Activated B cell treated with CpG ODN at 0.5 μM for 24 hours (primary cell): ENCODE measurements around the gene CDHR4. TPM values are rescaled to one million over a fixed set of nuclear protein-coding genes. Genes with fewer than 3 reads are reported as not detected.
"Not testable (repeated sequence)": the region's sequence is repeated elsewhere in the genome, so short reads cannot be mapped to it uniquely, and the experiment has no call there.

Experiments used
- ATAC-seq: fragments of 200-7000 bp; cut with Tn5 transposase; one replicate; pipeline ENCODE4 v1.10.0; 2021; ENCODE audit warnings: low read depth, mild to moderate bottlenecking, moderate library complexity
- CTCF ChIA-PET: fragments of 350-600 bp; sonication (Branson Sonifier 250); formaldehyde crosslinking; loops from one replicate; lab custom pipeline; 2021; ENCODE audit warnings: antibody characterized with exemption; lab: Charles Lee
- POLR2A ChIA-PET: fragments of 350-600 bp; sonication (Branson Sonifier 250); formaldehyde crosslinking; loops from one replicate; lab custom pipeline; 2021; ENCODE audit warnings: antibody characterized with exemption; lab: Charles Lee
- DNase-seq: peaks from one replicate; pipeline ENCODE4 v3.0.0; 2022
- H3K27ac Mint-ChIP-seq: one replicate; pipeline ENCODE4 v1.8.0; 2020; ENCODE audit warnings: mixed read lengths
- H3K27me3 Mint-ChIP-seq: one replicate; pipeline ENCODE4 v1.8.0; 2021; ENCODE audit warnings: mixed read lengths
- H3K36me3 Mint-ChIP-seq: one replicate; pipeline ENCODE4 v1.8.0; 2021; ENCODE audit warnings: low read depth, mixed read lengths
- H3K4me1 Mint-ChIP-seq: one replicate; pipeline ENCODE4 v1.8.0; 2021; ENCODE audit warnings: mixed read lengths
- H3K4me3 Mint-ChIP-seq: one replicate; pipeline ENCODE4 v1.8.0; 2020; ENCODE audit warnings: mild to moderate bottlenecking, mixed read lengths
- H3K9me3 Mint-ChIP-seq: one replicate; pipeline ENCODE4 v1.8.0; 2020; ENCODE audit warnings: mixed read lengths
- intact Hi-C: fragments of 100-400 bp; cut with micrococcal nuclease; formaldehyde crosslinking; loops from one replicate; pipeline ENCODE4 v1.15.1; 2024
- total RNA-seq: library from RNA; stranded (reverse); gene quantifications from 2 replicates; pipeline ENCODE4 v1.2.3, GENCODE V29; 2022
- TF ChIP-seq, protein P1 (sequence below): fragments of 200-600 bp; IDR thresholded peaks from one replicate; pipeline ENCODE4 v1.8.0; 2022; ENCODE audit warnings: antibody characterized with exemption, mild to moderate bottlenecking

CDHR4 gene
- total RNA-seq, 1 donor from 2014 or later = not detected

DNA sequence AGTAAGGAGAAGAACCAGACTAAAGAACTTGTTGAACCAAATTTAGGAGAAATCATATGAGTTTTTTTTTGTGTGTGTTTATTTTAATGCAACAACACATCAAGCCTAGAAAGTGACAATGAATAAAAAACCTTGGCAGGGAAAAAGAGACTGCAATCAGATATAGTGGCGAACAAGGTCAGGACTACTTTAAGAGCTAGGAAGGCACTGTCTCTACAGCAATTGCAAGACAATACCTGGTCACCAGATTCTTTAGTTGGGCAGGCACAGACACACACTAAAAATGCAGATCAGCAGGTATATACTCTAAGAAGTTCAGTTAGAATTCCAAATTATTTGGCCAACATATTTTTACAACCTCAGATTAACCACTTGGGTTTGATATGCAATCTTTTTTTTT, 45.1 kb downstream of the CDHR4 start:
- ChIA-PET POLR2A (interaction anchor here (0.7 kb wide), 2 partner anchors 192 to 450 kb away, joined by 3 to 5 read pairs; no protein-coding TSS in a partner anchor), CTCF (no interaction called here)
- Mint-ChIP-seq H3K27ac (no peak overlapping the region), H3K4me1 (peaks cover 14% of the 10 kb centered on the region), H3K9me3 (no peaks in the 10 kb centered on the region), H3K27me3 (no peaks in the 10 kb centered on the region), H3K4me3 (no peak overlapping the region), H3K36me3 (peaks cover 33% of the 10 kb centered on the region)
- DNase-seq = no peak
- TF ChIP-seq, protein P1, sequence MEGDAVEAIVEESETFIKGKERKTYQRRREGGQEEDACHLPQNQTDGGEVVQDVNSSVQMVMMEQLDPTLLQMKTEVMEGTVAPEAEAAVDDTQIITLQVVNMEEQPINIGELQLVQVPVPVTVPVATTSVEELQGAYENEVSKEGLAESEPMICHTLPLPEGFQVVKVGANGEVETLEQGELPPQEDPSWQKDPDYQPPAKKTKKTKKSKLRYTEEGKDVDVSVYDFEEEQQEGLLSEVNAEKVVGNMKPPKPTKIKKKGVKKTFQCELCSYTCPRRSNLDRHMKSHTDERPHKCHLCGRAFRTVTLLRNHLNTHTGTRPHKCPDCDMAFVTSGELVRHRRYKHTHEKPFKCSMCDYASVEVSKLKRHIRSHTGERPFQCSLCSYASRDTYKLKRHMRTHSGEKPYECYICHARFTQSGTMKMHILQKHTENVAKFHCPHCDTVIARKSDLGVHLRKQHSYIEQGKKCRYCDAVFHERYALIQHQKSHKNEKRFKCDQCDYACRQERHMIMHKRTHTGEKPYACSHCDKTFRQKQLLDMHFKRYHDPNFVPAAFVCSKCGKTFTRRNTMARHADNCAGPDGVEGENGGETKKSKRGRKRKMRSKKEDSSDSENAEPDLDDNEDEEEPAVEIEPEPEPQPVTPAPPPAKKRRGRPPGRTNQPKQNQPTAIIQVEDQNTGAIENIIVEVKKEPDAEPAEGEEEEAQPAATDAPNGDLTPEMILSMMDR = no peak
- ATAC-seq = no peak
- intact Hi-C loops = no loop called here

DNA sequence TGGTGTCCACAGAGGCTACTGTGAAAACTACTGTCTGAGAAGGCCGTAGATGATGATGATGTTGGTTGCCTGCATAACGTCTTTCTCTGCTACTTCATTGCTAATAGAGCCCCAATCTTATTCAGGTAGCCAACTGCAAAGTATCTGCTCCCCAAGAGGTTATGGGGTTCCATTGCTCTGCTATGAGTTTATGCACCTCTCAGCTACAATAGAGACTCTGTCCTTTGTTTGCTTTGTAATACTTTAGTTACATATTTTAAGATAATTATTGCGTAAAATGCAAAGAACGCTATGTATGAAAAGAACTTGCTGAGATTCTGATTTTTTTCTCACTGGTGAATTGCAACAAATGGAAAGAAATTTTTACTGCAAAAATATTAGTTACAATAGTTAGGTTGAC, 48.2 kb downstream of the CDHR4 start:
- Mint-ChIP-seq H3K4me1 (peaks cover 8% of the 10 kb centered on the region), H3K36me3 (peaks cover 46% of the 10 kb centered on the region), H3K4me3 (no peak overlapping the region), H3K27me3 (no peaks in the 10 kb centered on the region), H3K9me3 (no peaks in the 10 kb centered on the region), H3K27ac (no peak overlapping the region)
- DNase-seq (no peak), ATAC-seq (no peak)
- ChIA-PET CTCF (no interaction called here), POLR2A (no interaction called here)
- intact Hi-C loops = no loop called here
- TF ChIP-seq, protein P1 = no peak

DNA sequence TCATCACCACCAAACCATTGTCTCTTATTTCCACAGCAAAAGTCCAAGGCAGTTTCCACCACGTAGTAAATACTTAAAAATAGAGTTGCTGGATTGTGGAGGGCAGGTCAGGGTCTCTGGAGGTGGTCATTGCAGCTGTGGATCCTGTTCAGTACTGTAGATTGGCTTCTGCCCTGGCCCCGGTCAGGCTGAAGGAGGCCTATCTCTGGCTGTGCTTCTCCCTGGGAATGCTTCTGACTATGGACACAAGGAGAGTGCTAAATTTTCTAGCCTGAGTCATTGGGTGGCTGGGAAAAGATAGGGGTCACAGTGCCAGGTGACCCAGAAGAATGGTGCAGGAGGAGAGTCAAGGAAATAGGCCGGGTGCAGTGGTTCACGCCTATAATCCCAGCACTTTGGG, 49.6 kb downstream of the CDHR4 start:
- Mint-ChIP-seq H3K36me3 (peaks cover 49% of the 10 kb centered on the region), H3K4me3 (no peak overlapping the region), H3K4me1 (peaks cover 4% of the 10 kb centered on the region), H3K27me3 (no peaks in the 10 kb centered on the region), H3K27ac (no peak overlapping the region), H3K9me3 (no peaks in the 10 kb centered on the region)
- TF ChIP-seq, protein P1 = no peak
- ATAC-seq (no peak), DNase-seq (no peak)
- CTCF ChIA-PET = no interaction called here
- intact Hi-C loops = no loop called here
- POLR2A ChIA-PET = no interaction called here

DNA sequence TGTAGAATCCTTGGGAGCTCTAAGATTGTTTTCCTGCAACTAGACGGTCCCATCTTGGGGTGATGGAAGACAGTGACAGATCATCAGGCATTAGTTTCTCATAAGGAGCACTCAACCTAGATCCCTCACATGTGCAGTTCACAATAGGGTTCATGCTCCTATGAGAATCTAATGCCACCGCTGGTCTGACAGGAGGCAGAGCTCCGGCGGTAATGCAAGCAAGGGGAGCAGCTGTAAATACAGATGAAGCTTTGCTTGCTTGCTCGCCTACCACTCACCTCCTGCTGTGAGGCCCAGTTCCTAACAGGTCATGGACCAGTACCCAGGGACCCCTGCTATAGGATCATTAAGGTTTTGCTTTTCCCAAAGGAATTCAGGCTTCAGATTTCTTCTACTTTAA, 50.8 kb downstream of the CDHR4 start:
- H3K4me3 Mint-ChIP-seq, H3K27ac Mint-ChIP-seq, ATAC-seq, intact Hi-C loops, H3K9me3 Mint-ChIP-seq, H3K4me1 Mint-ChIP-seq, POLR2A ChIA-PET, CTCF ChIA-PET, DNase-seq, H3K27me3 Mint-ChIP-seq: not testable (repeated sequence)
- peaks cover 55% of the 10 kb centered on the region for H3K36me3 Mint-ChIP-seq

DNA sequence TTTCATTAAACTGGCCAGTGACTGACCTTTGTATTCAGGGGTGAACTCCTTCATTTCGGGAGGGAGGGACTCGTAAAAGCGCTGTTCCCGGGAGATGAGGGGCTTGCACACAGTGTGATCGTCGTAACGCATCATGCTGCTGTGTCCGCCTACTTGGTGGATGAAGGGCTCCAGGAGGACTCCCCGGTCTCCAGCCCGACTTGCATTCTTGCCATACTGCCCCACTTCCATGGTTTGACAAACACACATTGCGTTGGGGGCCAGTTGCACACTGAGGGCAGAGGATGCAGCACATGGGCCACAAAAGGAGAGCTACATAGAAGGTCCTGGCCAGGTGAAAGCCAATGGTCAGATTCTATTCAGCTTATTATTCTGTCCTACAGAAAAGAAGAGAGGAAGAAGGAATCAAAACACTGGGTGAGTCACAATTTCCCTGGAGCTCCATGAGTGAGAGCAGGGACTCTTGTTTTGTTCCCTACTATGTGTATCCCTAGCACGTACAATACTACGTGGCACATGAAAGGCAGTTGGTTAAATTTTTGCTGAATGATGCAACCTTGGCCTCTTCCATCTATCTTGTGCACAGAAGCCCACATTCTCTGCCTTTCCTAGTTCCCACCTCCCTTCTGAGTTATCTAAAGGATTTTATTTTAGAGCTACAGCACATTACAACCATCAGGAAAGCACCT, 51.7 kb downstream of the CDHR4 start:
- no peak overlapping the region for H3K27ac Mint-ChIP-seq
- no peak overlapping the region for H3K4me3 Mint-ChIP-seq

More for the DNA sequence above, 51.7 kb downstream of the CDHR4 start:
- POLR2A ChIA-PET = no interaction called here
- ATAC-seq (no peak), DNase-seq (no peak)
- TF ChIP-seq, protein P1 = no peak
- Mint-ChIP-seq H3K27me3 (no peaks in the 10 kb centered on the region), H3K9me3 (no peaks in the 10 kb centered on the region), H3K4me1 (no peaks in the 10 kb centered on the region), H3K36me3 (peaks cover 55% of the 10 kb centered on the region)
- CTCF ChIA-PET = no interaction called here
- intact Hi-C loops = no loop called here
